ENCODE measurements around the gene NYAP2.

NYAP2 gene

GRCh38 chr2:225569995-225570394 lies 170.5 kb downstream of the NYAP2 start:
- DNase-seq: no peak

GRCh38 chr2:225573603-225574002 lies 174.1 kb downstream of the NYAP2 start:
- DNase-seq: no peak

DNA sequence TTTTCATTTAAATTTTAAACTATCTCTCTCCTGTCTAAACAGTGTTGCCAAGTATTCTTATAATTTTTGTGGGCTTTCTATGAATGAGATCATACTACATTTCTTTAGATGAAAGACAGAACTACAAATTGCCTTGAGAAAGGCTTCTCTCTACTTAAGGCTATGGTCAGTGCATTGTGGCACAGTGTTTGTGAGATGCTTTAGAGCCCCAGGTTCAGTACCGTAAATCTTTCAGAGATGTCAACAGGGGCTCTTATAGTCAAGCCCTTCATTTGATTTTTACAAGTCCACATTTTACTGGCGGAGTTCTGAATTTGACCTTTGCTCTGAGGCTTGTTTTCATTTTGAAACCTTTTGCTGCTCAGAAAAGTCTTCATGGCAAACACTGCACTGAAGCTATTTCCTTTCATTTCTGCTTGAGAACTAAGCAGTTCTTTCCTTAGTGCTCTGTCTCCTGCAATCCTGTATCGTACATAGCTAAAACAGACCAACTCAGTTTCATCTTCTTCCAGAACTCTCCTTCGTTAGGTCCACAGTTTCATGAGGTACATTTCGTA lies 175.2 kb downstream of the NYAP2 start:
- DNase-seq: no peak

DNA sequence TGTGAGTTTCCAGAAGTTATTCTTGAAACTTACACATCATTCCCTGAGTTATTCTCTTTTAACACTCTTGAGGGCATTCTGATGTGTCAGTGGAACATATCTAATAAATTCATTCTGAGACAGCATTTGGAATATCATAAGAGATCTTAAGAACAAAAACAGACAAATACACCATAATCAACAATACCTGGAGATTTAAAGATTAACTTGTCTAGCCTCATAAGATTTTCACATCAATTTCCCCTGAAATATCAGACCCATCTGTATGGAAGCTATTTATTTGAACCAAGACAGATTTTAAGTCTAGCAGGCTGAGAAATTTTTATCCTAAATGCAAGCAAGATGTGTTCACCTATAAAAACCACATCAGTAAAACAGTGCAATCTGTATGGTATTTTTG lies 181.6 kb downstream of the NYAP2 start:
- no peak for DNase-seq

DNA sequence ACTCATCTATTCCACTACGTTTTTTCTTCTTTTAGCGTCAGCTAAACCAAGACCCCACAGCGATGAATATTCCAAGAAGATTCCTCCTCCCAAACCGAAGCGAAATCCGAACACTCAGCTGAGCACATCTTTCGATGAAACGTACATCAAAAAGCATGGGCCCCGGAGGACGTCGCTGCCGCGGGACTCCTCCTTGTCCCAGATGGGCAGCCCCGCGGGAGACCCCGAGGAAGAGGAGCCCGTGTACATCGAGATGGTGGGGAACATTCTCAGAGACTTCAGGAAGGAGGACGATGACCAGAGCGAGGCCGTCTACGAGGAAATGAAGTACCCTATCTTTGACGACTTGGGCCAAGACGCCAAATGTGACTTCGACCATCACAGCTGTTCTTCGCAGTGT lies 182.4 kb downstream of the NYAP2 start:
- DNase-seq: no peak

- no peak for DNase-seq
These were observed 183.0 kb downstream of the NYAP2 start for GRCh38 chr2:225582355-225583116.

GRCh38 chr2:225584796-225585195 lies 185.3 kb downstream of the NYAP2 start:
- no peak for DNase-seq

DNA sequence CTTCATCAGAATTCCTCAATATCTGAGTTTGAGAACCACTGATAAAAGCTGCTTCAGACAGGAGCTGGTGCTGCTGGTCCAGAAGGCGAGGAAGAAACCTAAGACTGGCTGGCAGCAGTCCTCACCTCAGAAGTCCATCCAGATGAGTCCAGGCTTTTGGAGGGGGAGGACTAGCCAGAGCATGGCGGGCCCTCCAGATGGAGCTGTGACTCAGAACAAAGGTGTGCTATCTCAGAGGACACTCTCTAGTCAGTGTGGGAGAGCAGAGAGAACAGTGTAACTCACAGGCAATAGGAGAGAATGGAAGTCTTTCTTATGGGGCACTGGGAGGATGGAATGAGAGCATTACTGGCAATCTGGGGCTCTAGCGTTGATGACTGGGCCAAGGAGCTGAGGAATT lies 191.4 kb downstream of the NYAP2 start:
- no peak for DNase-seq

DNA sequence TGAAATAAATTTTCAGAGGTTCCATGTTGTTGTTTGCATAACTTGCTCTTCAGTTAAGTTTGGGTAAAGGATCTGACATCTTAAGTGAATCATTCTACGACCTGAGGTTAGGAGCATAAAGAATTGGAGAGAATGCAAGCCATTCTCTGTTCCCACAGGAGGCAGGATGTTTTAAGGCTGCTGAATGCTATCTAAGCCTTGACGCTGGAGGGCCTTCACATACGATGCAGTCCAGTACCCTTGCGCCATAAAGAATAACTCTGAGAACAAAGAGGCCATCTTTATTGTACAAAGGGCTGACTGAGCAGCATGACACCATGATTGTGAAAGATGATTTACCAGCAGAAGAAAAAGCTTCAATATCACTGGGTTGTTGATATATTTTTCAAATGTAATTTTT lies 198.4 kb downstream of the NYAP2 start:
- no peak for DNase-seq

- DNase-seq: no peak
These were observed 198.9 kb downstream of the NYAP2 start for GRCh38 chr2:225598426-225598825.

DNA sequence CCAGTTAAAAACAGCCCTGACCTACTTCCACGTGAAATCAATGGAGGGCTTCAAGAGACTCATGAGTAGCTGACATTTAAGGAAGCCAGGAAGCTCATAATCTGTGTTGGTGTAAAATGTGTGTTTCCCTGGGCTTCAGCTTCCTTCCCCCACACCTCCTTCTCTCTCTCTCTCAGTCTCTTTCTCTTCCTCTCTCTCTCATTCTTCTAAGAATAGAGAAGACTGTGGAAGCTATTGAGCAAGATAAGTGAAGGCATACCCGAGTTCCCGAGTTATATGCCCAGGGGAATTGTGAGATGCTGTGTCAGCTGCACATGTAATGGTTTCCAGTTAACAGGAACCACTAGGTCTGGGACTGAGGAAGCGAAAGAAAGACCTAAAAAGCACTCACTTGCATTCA lies 199.4 kb downstream of the NYAP2 start:
- no peak for DNase-seq

DNA sequence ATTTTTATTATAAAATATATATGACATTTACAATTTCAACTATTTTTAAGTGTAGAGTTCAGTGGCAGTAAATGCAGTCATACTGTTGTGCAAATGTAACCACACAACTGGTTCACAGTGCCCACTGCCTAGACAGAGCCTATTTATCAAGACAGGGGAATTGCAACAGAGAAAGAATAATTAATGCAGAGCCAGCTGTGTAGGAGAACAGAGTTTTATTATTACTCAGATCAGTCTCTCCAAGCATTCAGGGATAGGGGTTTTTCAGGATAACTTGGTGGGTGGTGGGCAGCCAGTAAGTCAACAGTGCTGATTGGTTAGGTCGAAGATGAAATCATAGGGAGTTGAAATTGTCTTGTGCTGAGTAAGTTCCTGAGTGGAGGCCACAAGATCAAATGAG lies 200.3 kb downstream of the NYAP2 start:
- DNase-seq: no peak

GRCh38 chr2:225600444-225600843 lies 200.9 kb downstream of the NYAP2 start:
- no peak for DNase-seq

- DNase-seq: no peak
These were observed 201.4 kb downstream of the NYAP2 start for GRCh38 chr2:225600865-225601264.

- no peak for DNase-seq
These were observed 202.7 kb downstream of the NYAP2 start for GRCh38 chr2:225602205-225602604.

DNA sequence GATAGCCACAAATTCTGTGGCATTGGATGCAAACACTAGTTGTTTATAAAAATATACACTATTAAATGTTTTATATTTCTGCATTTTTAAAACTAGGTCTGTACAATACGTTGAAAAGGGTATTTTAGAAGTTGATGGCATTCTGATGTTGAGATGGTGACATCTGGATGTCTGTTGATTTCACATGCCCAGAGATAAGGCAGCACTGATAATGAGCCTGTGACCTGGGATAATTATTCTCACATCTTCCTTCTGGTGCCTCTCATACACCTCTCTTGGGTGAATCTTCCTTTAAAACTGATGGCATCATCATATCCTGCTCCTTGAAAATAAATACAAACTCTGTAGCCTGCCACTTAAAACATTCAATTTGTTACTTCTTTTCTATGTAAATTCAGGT lies 208.6 kb downstream of the NYAP2 start:
- DNase-seq: no peak

DNA sequence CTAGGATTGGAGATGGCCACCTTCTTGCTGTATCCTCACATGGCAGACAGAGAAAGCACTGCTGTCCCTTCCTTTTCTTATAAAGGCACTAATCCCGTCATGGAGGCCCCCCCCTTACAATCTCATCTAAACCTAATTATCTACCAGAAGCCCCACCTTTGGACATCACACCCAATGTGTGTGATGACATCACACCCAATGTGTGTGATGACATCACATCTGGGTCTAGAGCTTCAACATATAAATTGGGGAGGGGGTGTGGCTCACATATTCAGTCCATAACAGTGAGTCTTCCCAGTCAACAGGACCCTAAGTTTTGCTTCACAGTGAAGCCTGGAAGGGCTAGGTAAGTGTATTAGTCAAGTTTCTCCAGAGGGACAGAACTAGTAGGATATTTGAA lies 213.1 kb downstream of the NYAP2 start:
- DNase-seq: no peak

DNA sequence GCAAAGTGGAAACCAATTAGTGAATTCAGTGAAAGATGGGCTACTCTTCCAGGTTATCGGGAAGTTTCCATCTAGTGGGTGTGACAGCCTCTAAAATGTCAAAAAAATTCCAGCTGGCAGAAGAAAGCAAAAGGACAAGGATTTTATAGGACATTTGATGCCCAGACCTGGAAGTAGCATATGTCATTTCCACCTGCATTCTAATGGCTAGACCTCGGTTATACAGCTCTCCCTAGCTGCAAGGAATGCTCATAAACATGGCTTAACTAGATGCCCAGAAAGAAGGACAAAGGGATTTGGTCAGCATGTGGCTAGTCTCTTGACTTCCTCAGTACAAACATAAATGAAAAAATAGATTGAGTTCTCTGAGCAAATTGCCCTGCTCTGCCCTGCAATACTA lies 215.4 kb downstream of the NYAP2 start:
- no peak for DNase-seq

GRCh38 chr2:225615514-225615913 lies 216.0 kb downstream of the NYAP2 start:
- DNase-seq: no peak

- DNase-seq: no peak
These were observed 216.9 kb downstream of the NYAP2 start for GRCh38 chr2:225616372-225616771.

- no peak for DNase-seq
These were observed 217.3 kb downstream of the NYAP2 start for GRCh38 chr2:225616848-225617247.

- DNase-seq: no peak
These were observed 220.7 kb downstream of the NYAP2 start for GRCh38 chr2:225620227-225620626.

GRCh38 chr2:225630824-225631533 lies 231.5 kb downstream of the NYAP2 start:
- no peak for DNase-seq

- no peak for DNase-seq
These were observed 232.8 kb downstream of the NYAP2 start for GRCh38 chr2:225632351-225632750.
